ENCODE measurements around the gene VAPB. TPM values are rescaled to one million over a fixed set of nuclear protein-coding genes. Genes with fewer than 3 reads are reported as not detected.
A peak's percentile ranks its signal among the peaks of the same experiment; 100 is the strongest.

Gene VAPB
- total and polyA plus RNA-seq, 2 experiments from 2014 or later: 8.8 to 37.0 TPM

GRCh38 chr20:58403272-58403671 lies 14.2 kb downstream of the VAPB start:
- no peak overlapping the region for H2AFZ ChIP-seq
- in situ Hi-C loops (cut with MboI): no loop called here
- no peaks in the 10 kb centered on the region for H3K27me3 ChIP-seq (replicated peaks; ENCODE audit: insufficient read depth)
- peaks cover 24% of the 10 kb centered on the region for H3K4me1 ChIP-seq (ENCODE audit: insufficient read depth)
- peaks cover 23% of the 10 kb centered on the region for H3F3A ChIP-seq (ENCODE audit: insufficient read depth)
- no peak for DNase-seq
- WGBS, 2 experiments (ENCODE audit: low coverage in 1 of 2, low lambda C conversion rate in 2 of 2, missing lambda C conversion rate in 2 of 2): 96 to 100% methylated on average over 3 of the region's 3 CpGs
- no peak for TF ChIP-seq EZH2phosphoT487 (IDR thresholded peaks at IDR 0.05; ENCODE audit: insufficient read depth, low read depth)
- H3K9me2 ChIP-seq (ENCODE audit: insufficient read depth): no peaks in the 10 kb centered on the region
- no peaks in the 10 kb centered on the region for H3K9me3 ChIP-seq (ENCODE audit: low read depth)
- no peak overlapping the region for H3K9ac ChIP-seq
- H3K27ac ChIP-seq: no peak overlapping the region
- no peak overlapping the region for H3K4me2 ChIP-seq (ENCODE audit: unreplicated experiment)
- peaks cover 38% of the 10 kb centered on the region for H4K20me1 ChIP-seq (ENCODE audit: insufficient read depth)
- no peak overlapping the region for H3K4me3 ChIP-seq
- H3K36me3 ChIP-seq (ENCODE audit: low read depth): no peaks in the 10 kb centered on the region
- peaks cover 100% of the 10 kb centered on the region for H3K79me2 ChIP-seq (ENCODE audit: insufficient read depth)

GRCh38 chr20:58405504-58406291 lies 16.7 kb downstream of the VAPB start:
- H3K27ac ChIP-seq: peak overlapping the region; percentile 9; the same call in 1 of the 2 replicates
- H3K9ac ChIP-seq: no peak overlapping the region
- peaks cover 100% of the 10 kb centered on the region for H3K79me2 ChIP-seq (ENCODE audit: insufficient read depth)
- no peaks in the 10 kb centered on the region for H3K27me3 ChIP-seq (replicated peaks; ENCODE audit: insufficient read depth)
- H3F3A ChIP-seq (ENCODE audit: insufficient read depth): peaks cover 26% of the 10 kb centered on the region
- no peaks in the 10 kb centered on the region for H3K36me3 ChIP-seq (ENCODE audit: low read depth)
- 73% methylated on average over 11 of the region's 11 CpGs for WGBS, 2 experiments (ENCODE audit: low coverage in 1 of 2, low lambda C conversion rate in 2 of 2, missing lambda C conversion rate in 2 of 2)
- in situ Hi-C loops (cut with MboI): no loop called here
- peaks cover 30% of the 10 kb centered on the region for H3K4me1 ChIP-seq (ENCODE audit: insufficient read depth)
- no peak overlapping the region for H3K4me2 ChIP-seq (ENCODE audit: unreplicated experiment)
- H2AFZ ChIP-seq: no peak overlapping the region
- TF ChIP-seq EZH2phosphoT487 (IDR thresholded peaks at IDR 0.05; ENCODE audit: insufficient read depth, low read depth) (no peak), EZH2 (IDR thresholded peaks at IDR 0.05; ENCODE audit: insufficient read depth, poor library complexity, severe bottlenecking) (no peak)
- H3K9me2 ChIP-seq (ENCODE audit: insufficient read depth): no peaks in the 10 kb centered on the region
- H4K20me1 ChIP-seq (ENCODE audit: insufficient read depth): peaks cover 38% of the 10 kb centered on the region
- no peak for DNase-seq
- H3K4me3 ChIP-seq: no peak overlapping the region
- no peaks in the 10 kb centered on the region for H3K9me3 ChIP-seq (ENCODE audit: low read depth)

GRCh38 chr20:58406422-58407001 lies 17.5 kb downstream of the VAPB start:
- 66 to 74% methylated on average over 4 of the region's 4 CpGs for whole genome bisulfite sequencing, 2 experiments (ENCODE audit: low coverage in 1 of 2, low lambda C conversion rate in 2 of 2, missing lambda C conversion rate in 2 of 2)
- Histone ChIP-seq H3K27me3 (replicated peaks; ENCODE audit: insufficient read depth) (no peaks in the 10 kb centered on the region), H3K79me2 (ENCODE audit: insufficient read depth) (peaks cover 100% of the 10 kb centered on the region), H3K27ac (peak overlapping the region; percentile 9; the same call in 1 of the 2 replicates), H4K20me1 (ENCODE audit: insufficient read depth) (peaks cover 38% of the 10 kb centered on the region), H3K9ac (no peak overlapping the region), H3K4me3 (no peak overlapping the region), H3K4me2 (ENCODE audit: unreplicated experiment) (no peak overlapping the region), H2AFZ (no peak overlapping the region), H3K4me1 (ENCODE audit: insufficient read depth) (peaks cover 30% of the 10 kb centered on the region), H3K9me2 (ENCODE audit: insufficient read depth) (no peaks in the 10 kb centered on the region), H3K36me3 (ENCODE audit: low read depth) (no peaks in the 10 kb centered on the region), H3K9me3 (ENCODE audit: low read depth) (no peaks in the 10 kb centered on the region), H3F3A (ENCODE audit: insufficient read depth) (peaks cover 26% of the 10 kb centered on the region)
- in situ Hi-C loops (cut with MboI): no loop called here
- TF ChIP-seq EZH2phosphoT487 (IDR thresholded peaks at IDR 0.05; ENCODE audit: insufficient read depth, low read depth) (no peak), EZH2 (IDR thresholded peaks at IDR 0.05; ENCODE audit: insufficient read depth, poor library complexity, severe bottlenecking) (no peak)
- DNase-seq: peak; percentile 42

GRCh38 chr20:58407201-58407873 lies 18.3 kb downstream of the VAPB start:
- Histone ChIP-seq H3K4me3 (no peak overlapping the region), H3F3A (ENCODE audit: insufficient read depth) (peaks cover 26% of the 10 kb centered on the region), H3K4me2 (ENCODE audit: unreplicated experiment) (peak overlapping the region; percentile 4), H3K79me2 (ENCODE audit: insufficient read depth) (peaks cover 100% of the 10 kb centered on the region), H4K20me1 (ENCODE audit: insufficient read depth) (peaks cover 35% of the 10 kb centered on the region), H3K36me3 (ENCODE audit: low read depth) (no peaks in the 10 kb centered on the region), H3K27me3 (replicated peaks; ENCODE audit: insufficient read depth) (no peaks in the 10 kb centered on the region), H3K27ac (peak overlapping the region; percentile 22), H3K9me3 (ENCODE audit: low read depth) (no peaks in the 10 kb centered on the region), H3K9me2 (ENCODE audit: insufficient read depth) (no peaks in the 10 kb centered on the region), H3K9ac (no peak overlapping the region), H3K4me1 (ENCODE audit: insufficient read depth) (peaks cover 30% of the 10 kb centered on the region), H2AFZ (no peak overlapping the region)
- peak; percentile 29 for DNase-seq
- 31 to 33% methylated on average over 4 of the region's 4 CpGs for WGBS, 2 experiments (ENCODE audit: low coverage in 1 of 2, low lambda C conversion rate in 2 of 2, missing lambda C conversion rate in 2 of 2)
- in situ Hi-C loops (cut with MboI): no loop called here
- TF ChIP-seq EZH2 (IDR thresholded peaks at IDR 0.05; ENCODE audit: insufficient read depth, poor library complexity, severe bottlenecking) (no peak), EZH2phosphoT487 (IDR thresholded peaks at IDR 0.05; ENCODE audit: insufficient read depth, low read depth) (no peak)

All from GM23248 (cell line).